Chondrocyte (in vitro differentiated cells): ENCODE results near the gene SOHLH1. TPM values are rescaled to one million over a fixed set of nuclear protein-coding genes. Genes with fewer than 3 reads are reported as not detected.

Experiments
- DNase-seq: peaks from one replicate; pipeline ENCODE4 v3.0.0; 2021; ENCODE audit warnings: mixed read lengths, low spot score
- H3K27ac Mint-ChIP-seq: one replicate; pipeline ENCODE4 v1.8.0; 2021; ENCODE audit warnings: mild to moderate bottlenecking, moderate library complexity, mixed read lengths; ENCODE audit not compliant: unreplicated experiment
- H3K27me3 Mint-ChIP-seq: 2 replicates; pipeline ENCODE4 v1.8.0; 2021; ENCODE audit warnings: low read depth, mixed read lengths
- H3K36me3 Mint-ChIP-seq: 2 replicates; pipeline ENCODE4 v1.8.0; 2021; ENCODE audit warnings: low read depth, mixed read lengths
- H3K4me1 Mint-ChIP-seq: 2 replicates; pipeline ENCODE4 v1.8.0; 2021; ENCODE audit warnings: low read depth, mild to moderate bottlenecking, mixed read lengths
- H3K4me3 Mint-ChIP-seq: one replicate; pipeline ENCODE4 v1.8.0; 2021; ENCODE audit warnings: mild to moderate bottlenecking, moderate library complexity, mixed read lengths; ENCODE audit not compliant: unreplicated experiment
- H3K9me3 Mint-ChIP-seq: 2 replicates; pipeline ENCODE4 v1.8.0; 2021; ENCODE audit warnings: low read depth, mixed read lengths
- total RNA-seq: library from RNA; stranded (reverse); gene quantifications from 3 replicates; pipeline ENCODE4 v1.2.1, GENCODE V29; 2021
- TF ChIP-seq, protein P1 (sequence below): fragments of 200-600 bp; sonication (generic); IDR thresholded peaks from 2 replicates; pipeline ENCODE4 v1.5.0; 2021; ENCODE audit warnings: antibody characterized with exemption, mild to moderate bottlenecking, moderate library complexity

Gene SOHLH1
- total RNA-seq, 1 donor from 2014 or later: not detected

- Mint-ChIP-seq H3K4me3 (no peak overlapping the region), H3K9me3 (no peaks in the 10 kb centered on the region), H3K4me1 (no peaks in the 10 kb centered on the region), H3K27ac (no peak overlapping the region), H3K36me3 (peaks cover 2% of the 10 kb centered on the region), H3K27me3 (peaks cover 48% of the 10 kb centered on the region)
- DNase-seq: no peak
- TF ChIP-seq, protein P1, sequence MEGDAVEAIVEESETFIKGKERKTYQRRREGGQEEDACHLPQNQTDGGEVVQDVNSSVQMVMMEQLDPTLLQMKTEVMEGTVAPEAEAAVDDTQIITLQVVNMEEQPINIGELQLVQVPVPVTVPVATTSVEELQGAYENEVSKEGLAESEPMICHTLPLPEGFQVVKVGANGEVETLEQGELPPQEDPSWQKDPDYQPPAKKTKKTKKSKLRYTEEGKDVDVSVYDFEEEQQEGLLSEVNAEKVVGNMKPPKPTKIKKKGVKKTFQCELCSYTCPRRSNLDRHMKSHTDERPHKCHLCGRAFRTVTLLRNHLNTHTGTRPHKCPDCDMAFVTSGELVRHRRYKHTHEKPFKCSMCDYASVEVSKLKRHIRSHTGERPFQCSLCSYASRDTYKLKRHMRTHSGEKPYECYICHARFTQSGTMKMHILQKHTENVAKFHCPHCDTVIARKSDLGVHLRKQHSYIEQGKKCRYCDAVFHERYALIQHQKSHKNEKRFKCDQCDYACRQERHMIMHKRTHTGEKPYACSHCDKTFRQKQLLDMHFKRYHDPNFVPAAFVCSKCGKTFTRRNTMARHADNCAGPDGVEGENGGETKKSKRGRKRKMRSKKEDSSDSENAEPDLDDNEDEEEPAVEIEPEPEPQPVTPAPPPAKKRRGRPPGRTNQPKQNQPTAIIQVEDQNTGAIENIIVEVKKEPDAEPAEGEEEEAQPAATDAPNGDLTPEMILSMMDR: no peak
Observed at GRCh38 chr9:135714242-135715055, 15.2 kb upstream of the SOHLH1 start.

DNA sequence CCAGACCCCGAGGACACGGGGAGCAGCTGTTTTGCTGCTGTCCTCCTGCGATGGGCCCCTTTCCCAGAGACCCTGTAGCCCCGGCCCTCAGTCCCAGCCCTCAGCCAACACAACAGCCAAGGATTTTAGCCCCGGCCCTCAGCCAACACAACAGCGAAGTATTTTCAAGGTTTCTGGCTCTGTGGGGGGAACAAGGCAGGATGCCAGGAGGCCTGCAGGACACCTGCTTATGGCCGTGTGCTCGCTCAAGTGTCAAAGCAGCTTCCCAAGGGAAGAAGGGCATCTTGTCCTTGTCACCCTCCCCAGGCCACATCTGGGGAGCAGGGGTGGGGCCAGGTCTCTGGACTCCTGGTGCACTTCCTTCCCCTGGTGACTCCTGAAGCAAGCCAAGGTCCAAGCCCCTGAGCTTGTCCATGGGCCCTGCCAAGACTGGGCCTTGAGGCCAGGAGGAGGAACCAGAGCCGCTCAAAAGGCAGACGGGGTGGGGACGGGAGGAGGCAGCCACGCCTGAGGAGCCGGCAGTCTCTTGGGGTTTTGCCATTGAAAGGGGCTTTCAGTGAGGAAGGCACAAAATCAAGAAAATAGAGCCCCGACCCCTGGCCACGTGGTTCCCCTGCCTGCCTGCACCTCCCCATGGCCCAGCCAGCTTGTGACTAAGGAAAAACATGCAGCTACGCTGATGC, 13.5 kb upstream of the SOHLH1 start:
- TF ChIP-seq, protein P1: no peak
- Mint-ChIP-seq H3K36me3 (peaks cover 2% of the 10 kb centered on the region), H3K9me3 (no peaks in the 10 kb centered on the region), H3K4me1 (no peaks in the 10 kb centered on the region), H3K4me3 (no peak overlapping the region), H3K27ac (no peak overlapping the region), H3K27me3 (peaks cover 64% of the 10 kb centered on the region)
- no peak for DNase-seq

GRCh38 chr9:135711881-135712280, 12.6 kb upstream of the SOHLH1 start:
- TF ChIP-seq, protein P1: no peak
- H3K4me3 Mint-ChIP-seq: no peak overlapping the region
- H3K27me3 Mint-ChIP-seq: peaks cover 62% of the 10 kb centered on the region
- DNase-seq: no peak
- peaks cover 2% of the 10 kb centered on the region for H3K36me3 Mint-ChIP-seq
- H3K27ac Mint-ChIP-seq: no peak overlapping the region
- H3K4me1 Mint-ChIP-seq: no peaks in the 10 kb centered on the region
- no peaks in the 10 kb centered on the region for H3K9me3 Mint-ChIP-seq

- peaks cover 2% of the 10 kb centered on the region for H3K36me3 Mint-ChIP-seq
- no peaks in the 10 kb centered on the region for H3K4me1 Mint-ChIP-seq
- H3K4me3 Mint-ChIP-seq: no peak overlapping the region
- TF ChIP-seq, protein P1: no peak
- no peaks in the 10 kb centered on the region for H3K9me3 Mint-ChIP-seq
- H3K27ac Mint-ChIP-seq: no peak overlapping the region
- H3K27me3 Mint-ChIP-seq: peaks cover 58% of the 10 kb centered on the region
- DNase-seq: no peak
Observed at GRCh38 chr9:135711391-135711790, 12.1 kb upstream of the SOHLH1 start.

DNA sequence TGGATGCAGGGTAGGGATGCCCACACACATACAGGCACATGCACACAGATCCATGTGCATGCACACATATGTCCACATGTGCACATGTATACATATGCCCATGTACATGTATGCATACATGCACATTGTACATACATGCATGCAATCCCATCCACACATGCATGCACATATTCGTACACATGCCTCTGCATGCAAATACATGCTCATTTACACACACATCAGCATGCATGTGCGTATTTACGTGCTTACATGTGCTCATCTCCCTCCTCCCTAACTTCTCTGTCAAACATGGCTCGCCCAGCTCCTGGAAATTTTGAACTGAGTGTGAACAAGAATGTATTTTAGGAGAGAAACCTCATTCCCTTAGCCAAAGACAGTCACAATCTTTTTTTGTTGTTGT, 8.9 kb upstream of the SOHLH1 start:
- no peak overlapping the region for H3K27ac Mint-ChIP-seq
- no peak overlapping the region for H3K4me3 Mint-ChIP-seq
- TF ChIP-seq, protein P1: no peak
- H3K36me3 Mint-ChIP-seq: peaks cover 2% of the 10 kb centered on the region
- peaks cover 43% of the 10 kb centered on the region for H3K27me3 Mint-ChIP-seq
- H3K9me3 Mint-ChIP-seq: no peaks in the 10 kb centered on the region
- DNase-seq: no peak
- H3K4me1 Mint-ChIP-seq: peaks cover 3% of the 10 kb centered on the region
